SK-N-SH treated with all-trans-retinoic acid at 6 μM for 48 hours (cell line): Measurements from ENCODE around the gene CHID1.

Experiments
- ATAC-seq: fragments of 200-7000 bp; cut with Tn5 transposase; 3 replicates; pipeline ENCODE4 v1.9.1; 2020; ENCODE audit warnings: mild to moderate bottlenecking, moderate library complexity
- ARNTL ChIP-seq: fragments of 450-650 bp; formaldehyde crosslinking; IDR thresholded peaks from 2 replicates; pipeline ENCODE4 v1.5.0; 2020; ENCODE audit warnings: low read depth, mild to moderate bottlenecking, moderate library complexity, borderline replicate concordance
- BACH2 ChIP-seq: fragments of 250-450 bp; sonication (Bioruptor Pico); IDR thresholded peaks from 2 replicates; pipeline ENCODE4 v1.9.0; 2021; ENCODE audit warnings: mild to moderate bottlenecking, borderline replicate concordance
- CREB5 ChIP-seq: fragments of 250-450 bp; sonication (Bioruptor Pico); IDR thresholded peaks from 2 replicates; pipeline ENCODE4 v1.5.1; 2020; ENCODE audit warnings: low read depth, mild to moderate bottlenecking, moderate library complexity
- CSDC2 ChIP-seq: fragments of 250-450 bp; sonication (Bioruptor Pico); IDR thresholded peaks from 2 replicates; pipeline ENCODE4 v1.5.0; 2020; ENCODE audit warnings: mild to moderate bottlenecking, moderate library complexity
- ESRRG ChIP-seq: fragments of 250-450 bp; sonication (Bioruptor Pico); IDR thresholded peaks from 2 replicates; pipeline ENCODE4 v1.6.1; 2021; ENCODE audit warnings: mild to moderate bottlenecking
- GLIS3 ChIP-seq: fragments of 250-450 bp; sonication (Bioruptor Pico); IDR thresholded peaks from 2 replicates; pipeline ENCODE4 v1.5.0; 2020; ENCODE audit warnings: mild to moderate bottlenecking, moderate library complexity
- ISL1 ChIP-seq: fragments of 250-450 bp; sonication (Bioruptor Pico); IDR thresholded peaks from 2 replicates; pipeline ENCODE4 v2.1.2; 2022; ENCODE audit warnings: mild to moderate bottlenecking, moderate library complexity
- OSR1 ChIP-seq: fragments of 250-450 bp; sonication (Bioruptor Pico); IDR thresholded peaks from 2 replicates; pipeline ENCODE4 v1.8.0; 2022; ENCODE audit warnings: moderate library complexity, mild to moderate bottlenecking, inconsistent platforms
- PATZ1 ChIP-seq: fragments of 250-450 bp; sonication (Bioruptor Pico); IDR thresholded peaks from 2 replicates; pipeline ENCODE4 v1.8.0; 2020; ENCODE audit warnings: mild to moderate bottlenecking, moderate library complexity, borderline replicate concordance
- POU6F1 ChIP-seq: fragments of 250-450 bp; sonication (Bioruptor Pico); IDR thresholded peaks from 2 replicates; pipeline ENCODE4 v1.8.0; 2021; ENCODE audit warnings: low read depth, mild to moderate bottlenecking, moderate library complexity, borderline replicate concordance
- PPARA ChIP-seq: fragments of 250-450 bp; sonication (Bioruptor Pico); IDR thresholded peaks from 2 replicates; pipeline ENCODE4 v1.5.0; 2020; ENCODE audit warnings: mild to moderate bottlenecking, borderline replicate concordance
- RARB ChIP-seq: fragments of 250-450 bp; sonication (Bioruptor Pico); IDR thresholded peaks from 2 replicates; pipeline ENCODE4 v1.8.0; 2021; ENCODE audit warnings: mild to moderate bottlenecking, moderate library complexity
- TCF4 ChIP-seq: fragments of 250-450 bp; sonication (Bioruptor Pico); IDR thresholded peaks from 2 replicates; pipeline ENCODE4 v1.8.0; 2021; ENCODE audit warnings: mild to moderate bottlenecking, moderate library complexity, borderline replicate concordance
- TOX ChIP-seq: fragments of 250-450 bp; sonication (Bioruptor Pico); IDR thresholded peaks from 2 replicates; pipeline ENCODE4 v1.8.0; 2021; ENCODE audit warnings: mild to moderate bottlenecking, moderate library complexity, borderline replicate concordance
- ZC3H10 ChIP-seq: fragments of 250-450 bp; sonication (Bioruptor Pico); IDR thresholded peaks from 2 replicates; pipeline ENCODE4 v1.5.1; 2021; ENCODE audit warnings: mild to moderate bottlenecking, moderate library complexity
- ZFP3 ChIP-seq: fragments of 250-450 bp; sonication (Bioruptor Pico); IDR thresholded peaks from 2 replicates; pipeline ENCODE4 v1.5.0; 2020; ENCODE audit warnings: mild to moderate bottlenecking, moderate library complexity
- ZFP30 ChIP-seq: fragments of 450-650 bp; formaldehyde crosslinking; IDR thresholded peaks from 2 replicates; pipeline ENCODE4 v1.5.0; 2022; ENCODE audit warnings: mild to moderate bottlenecking, moderate library complexity
- ZNF565 ChIP-seq: fragments of 450-650 bp; formaldehyde crosslinking; conservative IDR thresholded peaks from 2 replicates; pipeline ENCODE4 v1.5.0; 2020; ENCODE audit warnings: low read depth, mild to moderate bottlenecking, moderate library complexity
- ZNF8 ChIP-seq: fragments of 450-650 bp; formaldehyde crosslinking; IDR thresholded peaks from 2 replicates; pipeline ENCODE4 v1.5.0; 2020; ENCODE audit warnings: mild to moderate bottlenecking, moderate library complexity
- TF ChIP-seq, protein P1 (sequence below): fragments of 250-450 bp; sonication (Bioruptor Pico); IDR thresholded peaks from 2 replicates; pipeline ENCODE4 v1.5.0; 2020; ENCODE audit warnings: mild to moderate bottlenecking, moderate library complexity
- TF ChIP-seq, protein P2 (sequence below): fragments of 250-450 bp; sonication (Bioruptor Pico); IDR thresholded peaks from 2 replicates; pipeline ENCODE4 v1.5.1; 2021; ENCODE audit warnings: mild to moderate bottlenecking, moderate library complexity

CHID1 gene

GRCh38 chr11:907668-908067 is 2.9 kb downstream of the CHID1 start:
- TF ChIP-seq TOX (CRISPR knock-in tag) (no peak), ESRRG (CRISPR knock-in tag) (no peak)
- ATAC-seq = no peak

DNA sequence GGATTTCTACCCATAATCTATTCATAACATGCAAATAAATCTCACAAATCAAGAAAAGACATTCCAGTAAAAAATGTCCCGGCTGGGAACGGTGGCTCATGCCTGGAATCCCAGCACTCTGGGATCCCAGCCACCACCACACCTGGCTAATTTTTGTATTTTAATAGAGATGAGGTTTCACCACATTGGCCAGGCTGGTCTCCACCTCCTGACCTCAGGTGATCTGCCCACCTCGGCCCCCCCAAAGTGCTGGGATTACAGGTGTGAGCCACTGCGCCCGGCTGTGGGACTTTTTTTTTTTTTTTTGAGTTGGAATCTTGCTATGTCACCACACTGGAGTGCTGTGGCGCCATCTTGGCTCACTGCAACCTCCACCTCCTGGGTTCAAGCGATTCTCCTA is 4.7 kb downstream of the CHID1 start:
- TF ChIP-seq ARNTL (CRISPR knock-in tag) = no peak
- no peak for TF ChIP-seq ZC3H10 (CRISPR knock-in tag)
- ATAC-seq = no peak

DNA sequence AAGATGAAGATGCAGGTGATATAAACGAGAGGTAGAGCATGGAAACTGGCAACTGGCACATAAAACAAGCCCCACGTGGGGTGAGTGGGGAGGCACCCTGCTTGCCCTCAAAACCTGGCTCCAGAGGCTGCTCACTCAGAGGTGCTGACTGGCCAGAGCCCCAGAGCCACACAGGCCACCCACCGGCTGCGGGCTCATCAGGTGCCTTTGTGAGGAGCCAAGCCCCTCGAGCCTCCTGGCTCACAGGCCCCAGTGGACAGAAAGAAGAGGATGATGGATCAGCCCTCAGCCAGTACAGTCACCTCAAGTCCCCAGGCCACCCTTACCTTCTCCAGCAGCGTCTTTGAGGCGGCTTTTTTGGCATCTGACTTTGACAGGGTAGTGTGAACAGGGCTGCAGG is 6.2 kb downstream of the CHID1 start:
- TF ChIP-seq ISL1 (CRISPR knock-in tag) (no peak), BACH2 (CRISPR knock-in tag) (no peak), CSDC2 (CRISPR knock-in tag) (no peak), GLIS3 (no peak), ZNF565 (CRISPR knock-in tag) (no peak), TCF4 (CRISPR knock-in tag) (no peak), ARNTL (CRISPR knock-in tag) (no peak), PATZ1 (CRISPR knock-in tag) (no peak), RARB (CRISPR knock-in tag) (no peak), ESRRG (CRISPR knock-in tag) (no peak), ZFP3 (CRISPR knock-in tag) (no peak), ZNF8 (CRISPR knock-in tag) (no peak), PPARA (no peak), OSR1 (no peak), ZFP30 (CRISPR knock-in tag) (no peak)
- TF ChIP-seq, protein P1, sequence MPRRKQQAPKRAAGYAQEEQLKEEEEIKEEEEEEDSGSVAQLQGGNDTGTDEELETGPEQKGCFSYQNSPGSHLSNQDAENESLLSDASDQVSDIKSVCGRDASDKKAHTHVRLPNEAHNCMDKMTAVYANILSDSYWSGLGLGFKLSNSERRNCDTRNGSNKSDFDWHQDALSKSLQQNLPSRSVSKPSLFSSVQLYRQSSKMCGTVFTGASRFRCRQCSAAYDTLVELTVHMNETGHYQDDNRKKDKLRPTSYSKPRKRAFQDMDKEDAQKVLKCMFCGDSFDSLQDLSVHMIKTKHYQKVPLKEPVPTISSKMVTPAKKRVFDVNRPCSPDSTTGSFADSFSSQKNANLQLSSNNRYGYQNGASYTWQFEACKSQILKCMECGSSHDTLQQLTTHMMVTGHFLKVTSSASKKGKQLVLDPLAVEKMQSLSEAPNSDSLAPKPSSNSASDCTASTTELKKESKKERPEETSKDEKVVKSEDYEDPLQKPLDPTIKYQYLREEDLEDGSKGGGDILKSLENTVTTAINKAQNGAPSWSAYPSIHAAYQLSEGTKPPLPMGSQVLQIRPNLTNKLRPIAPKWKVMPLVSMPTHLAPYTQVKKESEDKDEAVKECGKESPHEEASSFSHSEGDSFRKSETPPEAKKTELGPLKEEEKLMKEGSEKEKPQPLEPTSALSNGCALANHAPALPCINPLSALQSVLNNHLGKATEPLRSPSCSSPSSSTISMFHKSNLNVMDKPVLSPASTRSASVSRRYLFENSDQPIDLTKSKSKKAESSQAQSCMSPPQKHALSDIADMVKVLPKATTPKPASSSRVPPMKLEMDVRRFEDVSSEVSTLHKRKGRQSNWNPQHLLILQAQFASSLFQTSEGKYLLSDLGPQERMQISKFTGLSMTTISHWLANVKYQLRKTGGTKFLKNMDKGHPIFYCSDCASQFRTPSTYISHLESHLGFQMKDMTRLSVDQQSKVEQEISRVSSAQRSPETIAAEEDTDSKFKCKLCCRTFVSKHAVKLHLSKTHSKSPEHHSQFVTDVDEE (CRISPR knock-in tag) = no peak
- ATAC-seq = no peak

GRCh38 chr11:901452-902061 is 9.1 kb downstream of the CHID1 start:
- ATAC-seq = no peak
- TF ChIP-seq PPARA = no peak
- no peak for TF ChIP-seq ZNF8 (CRISPR knock-in tag)
- TF ChIP-seq GLIS3 = no peak
- TF ChIP-seq CREB5 = no peak
- no peak for TF ChIP-seq BACH2 (CRISPR knock-in tag)
- TF ChIP-seq OSR1 = no peak
- TF ChIP-seq ZNF565 (CRISPR knock-in tag) = no peak
- TF ChIP-seq TOX (CRISPR knock-in tag) = no peak
- no peak for TF ChIP-seq POU6F1 (CRISPR knock-in tag)
- TF ChIP-seq, protein P2, sequence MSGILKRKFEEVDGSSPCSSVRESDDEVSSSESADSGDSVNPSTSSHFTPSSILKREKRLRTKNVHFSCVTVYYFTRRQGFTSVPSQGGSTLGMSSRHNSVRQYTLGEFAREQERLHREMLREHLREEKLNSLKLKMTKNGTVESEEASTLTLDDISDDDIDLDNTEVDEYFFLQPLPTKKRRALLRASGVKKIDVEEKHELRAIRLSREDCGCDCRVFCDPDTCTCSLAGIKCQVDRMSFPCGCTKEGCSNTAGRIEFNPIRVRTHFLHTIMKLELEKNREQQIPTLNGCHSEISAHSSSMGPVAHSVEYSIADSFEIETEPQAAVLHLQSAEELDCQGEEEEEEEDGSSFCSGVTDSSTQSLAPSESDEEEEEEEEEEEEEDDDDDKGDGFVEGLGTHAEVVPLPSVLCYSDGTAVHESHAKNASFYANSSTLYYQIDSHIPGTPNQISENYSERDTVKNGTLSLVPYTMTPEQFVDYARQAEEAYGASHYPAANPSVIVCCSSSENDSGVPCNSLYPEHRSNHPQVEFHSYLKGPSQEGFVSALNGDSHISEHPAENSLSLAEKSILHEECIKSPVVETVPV (CRISPR knock-in tag) = no peak
- TF ChIP-seq ISL1 (CRISPR knock-in tag) = no peak
- no peak for TF ChIP-seq ARNTL (CRISPR knock-in tag)
- no peak for TF ChIP-seq ZC3H10 (CRISPR knock-in tag)
- no peak for TF ChIP-seq TCF4 (CRISPR knock-in tag)
- TF ChIP-seq ZFP3 (CRISPR knock-in tag) = no peak
